HG03066 (cell line): Measurements from ENCODE around the gene ZCCHC24.

Experiments
- ATAC-seq: cut with Tn5 transposase; IDR thresholded peaks from one replicate; pipeline ENCODE4 v1.9.1; 2021; ENCODE audit warnings: low read depth; ENCODE audit not compliant: unreplicated experiment

ZCCHC24 gene

DNA sequence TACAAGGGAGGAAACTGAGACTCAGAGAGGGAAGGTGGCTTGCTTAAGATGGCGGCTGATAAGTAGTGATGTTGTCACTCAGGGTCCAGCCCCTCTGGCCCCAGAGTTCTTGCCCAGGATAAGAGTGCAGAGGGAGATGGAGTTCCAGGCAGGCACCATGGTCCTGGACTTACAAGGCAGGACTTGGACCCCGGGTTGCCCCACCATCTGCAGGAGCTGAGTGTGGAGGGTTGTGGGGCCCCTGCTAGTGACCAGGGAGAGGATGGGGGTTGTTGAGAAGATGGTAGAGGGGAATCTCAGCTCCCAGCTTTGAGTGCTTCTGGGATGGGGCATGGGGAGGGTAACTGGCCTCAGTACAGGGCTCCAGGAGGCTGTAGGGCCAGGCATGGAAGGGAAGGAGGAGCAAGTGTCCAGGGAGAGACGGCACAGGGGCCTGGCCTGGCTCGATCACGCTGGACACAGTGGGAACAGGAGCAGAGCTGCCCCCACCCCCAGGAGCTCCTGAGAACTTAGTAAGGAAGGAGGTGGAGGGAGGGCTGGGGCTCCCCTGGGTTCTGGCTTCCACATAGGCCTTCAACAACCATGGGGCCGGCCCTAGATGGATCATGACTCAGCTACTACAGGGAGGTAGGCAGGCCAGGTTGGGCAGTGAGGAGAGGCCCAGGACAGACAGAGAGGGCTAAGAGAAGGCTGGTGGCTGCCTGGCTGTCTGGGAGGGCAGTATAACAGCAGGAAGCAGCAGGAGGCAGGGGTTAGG is 69.9 kb downstream of the ZCCHC24 start:
- no peak for ATAC-seq

DNA sequence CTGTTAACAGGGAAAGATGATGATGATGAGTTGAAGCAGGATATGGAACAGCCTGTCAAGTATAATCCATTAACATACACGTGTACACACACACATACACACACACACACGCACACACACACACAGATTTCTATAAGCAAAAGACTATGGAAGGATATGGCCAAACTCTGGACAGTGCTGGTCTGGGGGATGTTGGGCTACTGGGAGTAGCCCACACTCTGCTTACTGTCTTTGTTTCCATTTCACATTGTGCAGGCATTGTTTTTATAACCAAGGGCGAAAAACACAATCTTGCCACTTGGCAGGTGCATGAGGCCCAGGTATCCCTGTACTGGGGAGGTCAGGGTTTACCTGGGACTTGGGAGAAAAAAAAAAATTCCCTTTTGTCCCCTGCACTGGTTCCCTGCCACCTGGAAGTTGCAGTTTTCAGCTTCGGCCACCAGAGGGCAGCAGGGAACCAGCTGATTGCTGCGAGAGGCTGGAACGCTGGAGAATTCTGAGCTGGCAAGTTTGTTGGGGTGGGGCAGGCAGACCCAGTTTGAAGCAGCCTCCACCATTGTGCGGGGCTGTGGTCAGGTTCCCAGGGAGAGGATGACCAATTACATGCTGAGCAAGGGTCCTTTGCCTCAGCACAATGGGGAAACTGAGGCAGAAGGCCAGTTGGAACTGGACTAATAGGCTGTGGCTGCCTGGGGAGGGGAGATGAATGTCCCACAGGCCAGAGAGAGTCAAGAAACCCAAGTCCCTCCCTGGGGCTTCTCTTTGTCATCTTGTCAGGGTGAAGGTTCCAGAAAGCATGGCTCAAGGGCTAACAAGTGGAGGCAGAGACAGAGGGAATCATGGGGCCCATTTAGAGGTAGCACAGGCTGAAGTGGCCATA is 70.9 kb downstream of the ZCCHC24 start:
- no peak for ATAC-seq

DNA sequence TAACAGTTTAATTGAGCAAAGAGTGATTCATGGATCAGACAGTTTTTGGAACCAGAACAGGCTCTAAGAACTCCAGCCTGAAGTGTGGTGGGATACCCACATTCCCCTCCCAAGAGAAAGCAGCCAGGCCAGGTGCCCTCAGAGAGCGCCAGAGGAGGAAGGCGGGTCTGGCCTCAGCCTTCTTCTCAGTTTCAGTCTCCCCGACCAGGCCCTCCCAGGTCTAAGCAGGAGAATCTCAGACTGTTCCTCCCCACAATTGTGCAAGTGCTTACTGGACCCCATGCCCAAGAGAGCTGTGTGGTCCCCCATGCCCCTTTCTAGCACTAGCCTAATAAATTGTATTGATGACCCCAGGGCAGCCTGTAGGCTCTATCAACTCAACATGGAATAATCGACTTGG is 72.6 kb downstream of the ZCCHC24 start:
- no peak for ATAC-seq

DNA sequence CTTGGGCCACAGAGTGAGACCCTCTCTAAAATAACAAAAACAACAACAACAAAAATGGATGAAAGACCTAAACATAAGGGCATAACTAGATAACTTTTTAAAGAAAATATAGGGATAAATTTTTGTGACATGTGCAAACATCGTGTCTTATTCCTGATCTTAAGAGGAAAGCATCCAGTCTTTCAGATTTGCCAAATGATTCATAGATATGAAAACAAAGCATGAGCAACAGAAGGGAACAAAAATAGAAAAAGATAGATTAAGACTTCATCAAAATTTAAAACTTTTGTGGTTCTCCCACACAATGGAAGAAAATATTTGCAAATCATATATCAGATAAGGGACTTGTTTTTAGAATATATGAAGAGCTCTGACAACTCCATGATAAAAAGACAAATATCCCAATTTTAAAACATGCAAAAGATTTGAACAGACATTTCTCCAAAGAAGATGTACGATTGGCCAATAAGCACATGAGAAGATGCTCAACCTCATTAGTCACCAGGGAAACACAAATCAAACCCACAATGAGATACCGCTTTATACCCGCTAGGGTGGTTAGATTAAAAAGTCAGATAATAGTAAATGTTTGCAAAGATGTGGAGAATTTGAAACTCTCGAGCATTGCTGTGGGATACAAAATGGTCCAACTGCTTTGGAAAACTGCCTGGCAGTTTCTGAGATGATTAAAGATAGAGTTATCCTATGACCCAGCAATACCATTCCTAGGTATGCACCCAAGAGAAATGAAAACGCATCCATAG is 77.8 kb downstream of the ZCCHC24 start:
- ATAC-seq = no peak

DNA sequence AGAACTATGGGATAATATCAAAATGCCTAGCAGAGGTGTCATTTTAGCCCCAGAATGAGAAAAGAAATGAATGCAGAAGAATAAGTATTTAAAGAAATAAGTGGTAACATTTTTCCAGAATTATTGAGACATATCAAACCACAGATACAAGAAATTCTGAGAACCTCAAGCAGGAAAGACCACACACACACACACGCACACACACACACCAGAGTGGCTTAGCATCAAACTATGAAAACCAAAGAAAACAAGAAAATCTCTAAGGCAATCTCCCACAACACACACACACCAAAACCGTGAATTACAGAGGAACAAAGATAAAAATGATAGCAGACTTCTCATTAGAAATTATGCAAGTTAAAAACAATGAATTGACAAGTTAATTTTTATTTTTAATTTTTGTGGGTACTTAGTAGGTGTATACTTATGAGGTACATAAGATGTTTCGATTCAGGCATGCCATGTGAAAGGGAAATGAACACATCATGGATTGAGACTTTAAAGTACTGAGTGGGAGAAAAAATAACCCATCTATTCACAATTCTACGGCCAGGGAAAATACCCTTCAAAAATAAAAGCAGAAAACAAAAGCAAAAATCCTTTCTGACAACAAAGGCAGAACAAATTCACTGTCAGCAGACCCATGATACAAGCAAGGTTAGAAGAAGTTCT is 83.6 kb downstream of the ZCCHC24 start:
- no peak for ATAC-seq

DNA sequence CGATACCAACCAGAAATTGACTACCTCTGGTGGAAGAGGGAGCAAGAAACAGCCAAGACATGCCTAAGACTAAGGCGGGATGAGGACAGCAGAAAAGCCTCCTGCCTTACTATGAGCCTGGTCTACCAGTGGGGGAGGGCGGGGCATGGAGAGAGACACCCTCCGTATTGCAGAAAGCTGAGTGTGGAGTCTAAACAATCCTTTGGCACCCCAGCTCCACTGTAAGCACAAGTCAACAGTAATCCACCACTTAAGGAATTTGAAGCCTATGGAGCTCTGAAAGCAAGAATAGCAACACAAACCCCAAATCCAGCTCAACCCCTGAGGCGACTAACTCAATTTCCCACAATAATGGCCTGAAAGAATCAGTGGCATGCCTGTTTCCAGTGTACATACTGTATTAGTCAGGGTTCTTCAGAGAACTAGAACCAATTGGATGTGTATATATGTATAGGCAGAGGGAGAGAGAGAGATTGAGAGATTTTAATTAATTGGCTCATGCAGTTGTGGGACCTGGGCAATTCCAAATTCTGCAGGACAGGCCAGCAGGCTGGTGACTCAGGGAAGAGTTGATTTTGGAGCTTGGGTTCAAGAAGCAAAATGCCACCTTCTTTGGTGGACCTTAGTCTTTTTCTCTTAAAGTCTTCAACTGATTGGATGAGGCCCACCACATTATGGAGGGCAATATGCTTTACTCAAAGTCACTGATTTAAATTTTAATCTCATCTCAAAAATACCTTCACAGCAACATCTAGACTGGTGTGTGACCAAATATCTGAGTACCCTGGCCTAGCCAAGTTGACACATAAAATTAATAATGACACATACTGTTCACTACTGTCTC is 84.7 kb downstream of the ZCCHC24 start:
- no peak for ATAC-seq

DNA sequence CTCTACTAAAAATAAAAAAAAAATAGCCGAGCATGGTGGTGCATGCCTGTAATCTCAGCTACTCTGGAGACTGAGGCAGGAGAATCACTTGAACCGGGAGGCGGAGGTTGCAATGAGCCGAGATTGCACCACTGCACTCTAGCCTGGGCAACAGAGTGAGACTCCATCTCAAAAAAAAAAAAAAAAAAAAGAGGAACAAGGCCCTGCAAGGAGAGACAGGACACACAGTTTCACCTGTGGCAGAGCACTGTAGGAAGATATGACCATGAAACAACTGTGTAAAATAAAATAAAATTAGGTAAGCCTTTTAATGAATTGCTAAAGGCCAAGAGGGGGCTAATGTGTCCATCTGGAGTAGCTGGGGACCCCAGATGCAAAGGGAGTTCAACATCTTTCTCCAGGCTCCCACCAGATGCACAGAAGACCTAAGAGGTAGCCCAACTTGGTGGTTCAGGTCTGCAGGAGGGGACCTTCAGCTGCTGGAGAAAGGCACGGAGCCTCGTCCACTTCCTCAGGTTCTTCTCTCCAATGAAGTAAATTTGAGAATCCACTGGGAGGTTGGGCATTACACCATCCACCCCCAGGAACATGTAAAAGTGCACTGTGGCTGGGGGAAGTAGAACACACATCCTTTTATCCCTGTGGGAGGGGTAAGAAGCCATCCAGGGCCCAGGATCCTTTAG is 85.5 kb downstream of the ZCCHC24 start:
- no peak for ATAC-seq

DNA sequence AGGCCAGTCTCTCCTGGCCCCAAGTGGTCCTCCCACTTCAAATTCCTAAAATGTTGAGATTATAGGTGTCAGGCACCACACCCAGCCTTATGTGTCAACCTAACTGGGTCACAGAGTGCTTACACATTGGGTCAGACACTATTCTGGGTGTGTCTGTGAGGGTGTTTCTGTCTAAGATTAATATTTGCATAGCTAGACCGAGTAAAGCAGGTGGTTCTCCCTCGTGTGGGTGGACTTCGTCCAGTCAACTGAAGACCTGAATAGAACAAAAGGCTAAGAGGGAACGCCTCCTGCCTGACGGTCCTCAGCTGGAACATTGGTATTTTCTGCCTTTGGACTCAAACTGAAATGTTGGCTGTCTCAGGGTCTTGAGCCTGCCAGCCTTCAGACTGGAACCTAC is 86.6 kb downstream of the ZCCHC24 start:
- ATAC-seq = no peak

DNA sequence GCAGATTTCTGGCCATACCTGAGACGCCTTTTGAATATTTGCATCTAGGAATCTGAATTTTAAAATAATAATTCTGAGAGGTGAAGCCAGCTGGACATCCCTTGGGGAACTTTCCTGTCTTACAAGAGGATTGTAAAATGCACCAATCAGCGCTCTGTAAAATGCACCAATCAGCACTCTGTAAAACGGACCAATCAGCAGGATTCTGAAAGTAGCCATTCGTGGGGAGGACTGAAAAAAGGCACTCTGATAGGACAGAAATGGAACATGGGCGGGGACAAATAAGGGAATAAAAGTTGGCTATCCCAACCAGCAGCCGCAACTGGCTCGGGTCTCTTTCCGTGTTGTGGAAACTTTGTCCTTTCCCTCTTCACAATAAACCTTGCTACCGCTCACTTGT is 88.2 kb downstream of the ZCCHC24 start:
- no peak for ATAC-seq

DNA sequence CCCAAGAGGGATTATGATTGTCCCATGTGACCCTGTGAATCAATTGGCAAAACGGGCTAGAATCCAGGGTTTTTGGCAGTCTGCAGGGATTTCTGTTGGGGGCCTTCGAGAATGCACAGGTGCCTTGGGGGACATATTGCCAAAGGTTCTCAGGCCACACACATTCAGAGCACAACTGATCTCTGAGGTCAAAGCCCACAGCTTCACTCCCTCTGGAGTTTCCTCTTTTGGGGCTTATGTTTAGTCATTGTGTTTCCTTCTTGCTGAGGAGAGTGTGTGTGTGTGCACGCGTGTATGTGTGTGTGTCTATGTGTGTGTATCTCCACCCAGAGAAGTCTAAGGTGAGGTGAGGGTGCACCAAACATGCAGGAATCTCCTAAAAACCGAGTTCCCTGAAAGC is 89.3 kb downstream of the ZCCHC24 start:
- no peak for ATAC-seq

DNA sequence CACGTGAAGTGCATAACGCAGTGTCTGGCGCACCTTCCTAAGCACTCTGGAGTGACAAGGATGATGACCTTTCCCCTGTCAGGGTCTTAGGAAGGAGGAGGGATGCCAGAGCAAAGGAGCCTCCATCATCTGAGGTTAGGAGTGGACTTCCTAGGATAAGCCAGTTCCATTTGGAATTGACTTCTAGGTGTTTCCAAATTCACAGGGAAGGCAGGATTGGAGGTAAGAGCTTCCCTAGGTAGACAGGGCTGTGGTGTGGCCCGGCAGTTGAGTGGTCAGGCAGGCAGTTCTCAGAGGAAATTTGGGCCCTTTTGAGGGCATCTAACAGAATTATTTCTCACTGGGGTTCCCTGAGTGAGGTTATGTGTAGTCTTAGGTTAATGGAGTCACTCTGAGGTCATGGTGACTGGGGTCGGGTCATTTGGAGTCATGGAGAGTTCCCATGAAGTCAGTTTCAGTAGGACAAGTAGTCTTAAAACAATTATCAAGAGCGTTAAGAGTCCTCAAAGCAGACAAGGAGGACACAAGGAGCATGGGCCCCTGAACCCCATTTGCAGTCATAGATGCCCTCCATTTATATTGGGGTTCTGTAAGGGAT is 89.9 kb downstream of the ZCCHC24 start:
- ATAC-seq = no peak

DNA sequence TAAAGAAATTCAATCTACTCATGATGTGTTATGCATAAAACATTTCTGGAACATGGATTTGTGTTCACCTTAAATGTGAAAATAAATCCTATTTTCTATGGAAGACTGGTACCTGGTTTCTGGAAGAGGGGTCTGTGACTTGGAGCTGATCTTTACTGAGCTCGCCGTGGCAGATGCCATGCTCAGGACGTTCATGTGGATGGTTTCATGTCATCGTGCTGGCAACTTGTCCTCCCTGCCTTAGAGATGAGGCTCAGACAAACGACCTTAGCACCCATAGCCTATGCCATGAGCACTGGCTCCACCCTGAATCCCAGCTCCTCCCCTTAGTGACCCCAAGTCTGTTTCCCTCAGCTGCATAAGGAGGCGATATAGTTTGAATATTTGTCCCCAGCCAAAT is 90.8 kb downstream of the ZCCHC24 start:
- no peak for ATAC-seq

DNA sequence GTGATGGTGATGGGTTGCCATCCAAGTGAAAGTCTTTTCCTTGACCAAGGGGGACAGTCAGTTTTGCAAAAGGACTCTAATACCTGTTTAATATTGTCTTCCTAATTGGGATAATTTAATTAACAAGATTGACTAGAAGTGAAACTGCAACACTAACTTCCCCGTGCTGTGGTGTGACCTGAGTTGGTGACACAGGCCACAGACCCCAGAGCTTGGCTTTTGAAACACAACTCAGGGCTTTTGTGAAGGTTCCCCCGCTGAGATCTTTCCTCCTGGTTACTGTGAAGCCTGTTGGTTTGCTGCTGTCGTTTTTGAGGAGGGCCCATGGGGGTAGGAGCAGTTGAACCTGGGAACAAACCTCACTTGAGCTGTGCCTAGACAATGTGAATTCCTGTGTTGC is 91.3 kb downstream of the ZCCHC24 start:
- no peak for ATAC-seq

DNA sequence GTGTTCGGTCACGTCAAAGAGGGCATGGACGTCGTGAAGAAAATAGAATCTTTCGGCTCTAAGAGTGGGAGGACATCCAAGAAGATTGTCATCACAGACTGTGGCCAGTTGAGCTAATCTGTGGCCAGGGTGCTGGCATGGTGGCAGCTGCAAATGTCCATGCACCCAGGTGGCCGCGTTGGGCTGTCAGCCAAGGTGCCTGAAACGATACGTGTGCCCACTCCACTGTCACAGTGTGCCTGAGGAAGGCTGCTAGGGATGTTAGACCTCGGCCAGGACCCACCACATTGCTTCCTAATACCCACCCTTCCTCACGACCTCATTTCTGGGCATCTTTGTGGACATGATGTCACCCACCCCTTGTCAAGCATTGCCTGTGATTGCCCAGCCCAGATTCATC is 91.7 kb downstream of the ZCCHC24 start:
- ATAC-seq = no peak

DNA sequence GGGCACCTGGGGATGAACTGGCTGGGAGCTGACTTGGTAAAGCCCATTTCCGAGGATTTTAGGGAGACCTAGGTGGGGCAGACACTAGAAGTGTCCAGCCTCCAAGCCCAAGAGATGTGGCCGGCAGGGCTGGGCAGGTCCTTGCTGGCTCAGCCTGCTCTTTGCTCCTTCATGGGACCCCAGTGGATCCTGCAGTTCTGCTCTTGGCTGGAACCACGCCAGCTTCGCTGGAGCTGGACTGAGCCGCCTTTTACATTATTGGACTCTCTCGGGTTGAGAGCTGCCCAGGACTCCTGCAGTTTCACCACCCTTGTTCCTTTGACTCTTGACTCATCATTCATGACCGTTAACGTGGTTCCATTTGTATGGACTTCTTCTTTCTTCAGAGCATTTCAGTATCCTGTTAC is 92.4 kb downstream of the ZCCHC24 start:
- no peak for ATAC-seq

DNA sequence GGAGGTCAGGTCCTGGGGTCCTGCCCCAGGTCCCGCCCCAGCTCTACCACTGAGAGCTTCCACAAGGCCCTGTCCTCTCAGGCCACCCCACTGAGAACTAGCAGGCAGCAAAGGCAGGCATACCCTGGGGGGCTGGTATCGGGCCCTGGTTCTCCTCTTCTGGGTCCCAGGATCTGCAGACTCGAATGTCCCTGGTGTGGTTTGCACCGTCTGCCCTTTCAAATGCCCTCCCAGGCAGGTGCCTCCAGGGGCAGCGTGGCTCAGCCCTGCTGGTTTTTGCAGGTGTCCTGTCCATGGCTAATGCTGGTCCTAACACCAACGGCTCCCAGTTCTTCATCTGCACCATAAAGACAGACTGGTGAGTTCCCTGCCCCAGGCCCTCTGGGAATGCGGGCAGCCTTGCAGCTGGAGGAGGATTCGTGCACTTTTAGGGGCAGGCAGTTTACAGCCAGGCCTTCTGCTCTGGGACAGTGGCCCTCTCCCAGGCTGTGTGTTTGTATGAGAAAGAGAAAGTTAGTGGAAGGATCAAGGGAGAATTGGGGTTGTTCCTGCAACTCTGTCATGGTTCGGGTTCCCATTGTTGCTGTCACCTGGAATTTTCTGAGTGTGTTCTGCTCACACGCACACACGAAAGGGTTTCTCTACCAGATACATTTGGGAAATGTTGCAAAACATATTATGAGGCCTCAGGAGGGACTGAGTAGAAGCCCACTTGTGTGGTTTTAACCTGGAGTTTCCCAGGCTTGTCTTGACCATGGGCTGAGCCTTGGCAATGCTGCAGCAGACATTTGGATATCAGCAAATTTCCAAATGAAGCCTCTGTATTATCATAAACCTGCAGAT is 93.2 kb downstream of the ZCCHC24 start:
- no peak for ATAC-seq

DNA sequence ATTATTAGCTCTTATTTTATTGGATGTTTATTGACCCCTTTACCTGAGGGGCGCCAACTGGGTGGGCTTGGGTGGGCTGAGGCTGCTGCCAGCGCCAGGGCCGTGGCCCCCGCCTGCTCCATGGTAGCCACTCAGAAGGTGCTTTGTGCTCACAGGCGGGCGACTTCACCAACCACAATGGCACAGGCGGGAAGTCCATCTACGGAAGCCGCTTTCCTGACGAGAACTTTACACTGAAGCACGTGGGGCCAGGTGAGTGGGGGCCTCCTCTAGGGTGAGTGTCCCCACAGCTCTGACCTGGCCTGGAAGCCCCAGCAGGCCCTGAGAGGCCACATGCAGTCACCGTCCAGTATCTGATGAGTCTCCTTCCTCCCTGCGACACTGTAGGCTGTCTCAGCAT is 94.1 kb downstream of the ZCCHC24 start:
- no peak for ATAC-seq
